Pulmonary artery endothelial cell (primary cell): ENCODE data around the gene KCNK5. TPM values are rescaled to one million over a fixed set of nuclear protein-coding genes. Genes with fewer than 3 reads are reported as not detected.

Experiments
- DNase-seq: peaks from one replicate; pipeline ENCODE4 v3.0.0-alpha.2; 2011; ENCODE audit warnings: low read depth, low spot score
- total RNA-seq: library from RNA; depleted of rRNA; stranded (reverse); fragments of >200 nt; gene quantifications from 2 replicates; pipeline ENCODE4 v1.2.3, GENCODE V29; 2014

KCNK5 gene
- total RNA-seq, 1 donor from 2014 or later, result not detected

DNA sequence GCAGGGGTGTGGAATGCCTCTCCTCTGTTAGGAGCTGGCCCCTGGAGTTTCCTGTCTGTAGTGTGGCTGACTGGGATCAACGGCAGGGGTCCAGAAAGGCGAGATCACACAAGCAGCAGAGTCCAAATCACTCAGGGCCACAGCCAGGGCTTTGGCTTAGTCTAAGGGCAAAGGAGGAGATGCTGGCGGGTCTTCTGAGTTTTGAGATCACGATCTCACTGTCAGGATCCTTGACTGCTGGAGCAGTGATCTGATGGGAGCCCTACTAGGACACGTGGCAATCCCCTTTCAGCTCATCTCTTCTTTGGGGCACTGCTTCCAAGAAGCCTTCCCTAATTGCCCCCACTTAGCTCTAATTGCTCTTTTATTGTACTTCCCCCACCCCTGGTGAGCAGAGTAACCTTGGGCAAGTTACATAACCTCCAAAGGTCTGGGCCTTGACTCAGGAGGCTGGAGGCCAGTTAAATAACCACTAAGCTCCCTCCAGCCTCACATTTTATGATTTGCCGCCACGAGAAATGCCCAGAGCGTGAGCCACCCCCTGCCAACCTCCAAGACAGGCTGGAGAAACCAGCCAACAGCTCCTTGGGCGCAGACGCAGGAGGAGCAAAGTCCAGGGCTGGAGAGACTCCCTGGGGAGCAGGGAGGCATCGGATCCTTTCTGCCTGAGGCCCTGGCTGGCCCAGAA, 12.0 kb downstream of the KCNK5 start:
- DNase-seq, result no peak

DNA sequence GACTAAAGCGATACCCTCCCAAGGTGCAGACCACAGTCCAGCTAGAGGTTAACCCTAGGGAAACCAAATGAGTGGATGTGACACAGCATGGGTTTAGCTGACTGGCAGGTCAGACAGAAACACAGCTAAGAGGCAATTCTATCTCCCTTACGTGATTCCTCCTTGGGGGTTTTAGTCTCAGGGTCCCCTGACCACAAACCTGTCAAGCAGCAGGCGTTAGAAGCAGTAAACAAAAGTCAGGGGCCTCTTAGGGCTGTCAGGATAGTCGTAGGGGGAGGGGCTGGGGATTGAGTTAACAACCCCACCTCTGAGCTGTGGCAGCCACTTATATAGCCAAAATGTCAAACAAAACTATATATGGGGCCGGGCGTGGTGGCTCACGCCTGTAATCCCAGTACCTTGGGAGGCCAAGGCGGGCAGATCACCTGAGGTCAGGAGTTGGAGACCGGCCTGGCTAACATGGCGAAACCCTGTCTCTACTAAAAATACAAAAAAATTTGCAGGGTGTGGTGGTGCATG, 13.6 kb downstream of the KCNK5 start:
- no peak for DNase-seq

DNA sequence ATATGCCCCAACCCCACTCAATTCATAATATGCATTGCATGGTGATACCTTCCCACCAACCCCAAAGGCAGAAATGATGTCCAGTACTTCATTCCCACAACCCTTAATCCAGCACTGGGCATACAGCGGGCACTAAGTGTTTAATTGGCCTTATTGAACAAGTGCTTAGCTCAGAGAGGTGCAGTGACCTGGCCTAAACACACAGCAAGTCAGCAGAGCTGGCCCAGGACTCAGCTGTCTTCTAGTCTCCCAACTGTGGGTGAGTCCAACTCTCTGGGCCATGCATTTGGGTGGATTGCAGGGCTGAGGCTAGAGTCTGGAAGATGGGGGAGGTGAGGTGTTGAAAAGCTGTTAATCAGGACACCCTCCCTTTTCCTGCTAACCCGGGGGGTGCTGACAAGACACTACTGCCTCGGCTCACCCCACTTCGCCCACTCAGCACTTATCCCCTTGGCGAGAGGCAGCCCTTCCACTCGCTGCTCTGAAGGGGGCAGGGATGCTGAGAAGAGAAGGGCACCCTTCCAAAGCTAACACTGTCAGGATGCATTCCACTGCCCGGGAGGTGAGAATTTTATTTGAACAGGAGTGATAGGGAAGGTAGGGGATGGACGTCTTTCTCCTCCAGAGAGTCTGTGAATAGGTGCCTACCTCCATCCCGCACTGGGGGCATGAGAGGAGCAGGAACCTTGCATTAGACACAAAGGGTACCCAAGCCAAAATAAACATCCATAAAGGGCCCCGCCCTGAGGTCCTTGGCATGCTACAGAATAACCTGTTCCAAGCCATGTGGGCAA, 14.2 kb downstream of the KCNK5 start:
- DNase-seq, result no peak

DNA sequence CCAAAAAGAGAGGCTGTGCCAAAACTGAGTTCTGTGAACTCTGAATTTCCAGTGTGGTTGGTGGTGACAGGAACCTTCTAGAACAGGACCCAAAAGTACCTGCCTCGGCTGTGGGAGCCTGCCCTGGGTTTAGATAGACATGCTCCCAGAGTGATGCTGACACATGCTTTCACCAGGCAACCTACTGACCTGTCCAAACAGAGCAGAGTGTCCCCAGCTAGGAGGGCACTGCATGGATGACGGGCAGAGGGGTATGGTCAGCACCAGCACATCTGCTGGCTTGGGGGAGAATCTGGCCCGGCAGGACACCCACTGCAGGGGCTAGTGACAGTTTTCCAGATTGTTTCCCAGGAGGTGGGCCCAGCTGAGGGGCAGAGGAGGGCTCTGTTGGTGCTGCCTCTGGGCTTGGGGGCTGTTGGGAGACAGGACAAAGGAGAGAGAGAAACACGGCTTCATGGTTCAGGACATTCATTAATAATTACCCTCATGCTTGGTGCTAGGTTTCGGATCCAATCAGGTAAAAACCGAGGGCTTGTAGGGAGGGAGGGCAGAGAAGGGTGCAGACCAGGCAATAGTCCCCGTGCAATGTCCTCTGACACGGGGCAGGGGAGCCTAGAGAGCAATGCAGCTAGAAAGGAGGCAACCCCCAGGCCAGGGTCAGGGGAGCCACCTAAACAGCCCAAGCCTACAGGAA, 15.0 kb downstream of the KCNK5 start:
- no peak for DNase-seq

DNA sequence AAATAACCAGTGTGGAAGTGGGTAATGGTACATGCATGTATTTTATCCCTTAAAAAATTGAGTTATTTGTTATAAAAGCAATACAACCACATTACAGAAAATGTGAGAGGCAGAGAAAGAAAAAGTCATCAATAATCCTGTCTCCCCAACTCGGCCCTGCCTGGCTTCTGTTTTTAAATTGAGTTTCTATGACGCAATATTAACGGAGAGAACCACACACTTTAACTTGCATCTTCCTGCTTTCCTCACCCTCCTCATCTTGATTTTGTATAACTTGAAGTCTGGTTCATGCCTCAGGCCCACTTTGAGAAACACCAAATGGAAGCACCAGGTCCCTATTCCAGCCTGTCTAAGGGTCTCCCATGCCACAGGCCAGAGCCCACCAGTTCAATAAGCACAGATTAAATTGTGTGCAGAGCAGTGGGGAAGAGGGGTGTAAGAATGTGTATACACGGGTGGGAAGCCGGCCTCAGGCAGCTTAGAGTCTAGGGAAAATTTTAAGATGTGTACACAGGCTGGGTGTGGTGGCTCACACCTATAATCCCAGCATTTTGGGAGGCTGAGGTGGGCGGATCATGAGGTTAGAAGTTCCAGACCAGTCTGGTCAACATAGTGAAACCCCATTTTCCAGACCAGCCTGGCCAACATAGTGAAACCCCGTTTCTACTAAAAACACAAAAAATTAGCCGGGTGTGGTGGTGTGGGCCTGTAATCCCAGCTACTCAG, 15.9 kb downstream of the KCNK5 start:
- no peak for DNase-seq

DNA sequence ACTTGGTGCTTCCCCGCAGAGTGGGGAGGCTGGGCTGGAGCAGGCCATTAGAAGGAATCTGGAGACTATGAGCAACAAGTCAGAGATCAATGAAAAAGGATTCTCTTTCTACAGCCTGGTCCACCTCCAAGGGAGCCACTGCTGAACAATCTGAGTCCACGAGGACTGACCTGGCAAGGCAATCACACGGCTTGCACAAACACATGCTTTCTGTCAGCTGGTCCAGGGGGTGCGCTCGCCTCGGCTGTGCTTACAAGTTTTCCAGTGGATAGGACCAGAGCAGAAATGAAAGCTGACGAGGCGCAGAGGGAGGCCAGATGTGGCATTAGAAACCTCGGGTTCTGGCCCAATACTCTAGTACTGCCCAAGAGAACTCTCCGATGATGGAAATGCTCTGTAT, 18.1 kb downstream of the KCNK5 start:
- no peak for DNase-seq

DNA sequence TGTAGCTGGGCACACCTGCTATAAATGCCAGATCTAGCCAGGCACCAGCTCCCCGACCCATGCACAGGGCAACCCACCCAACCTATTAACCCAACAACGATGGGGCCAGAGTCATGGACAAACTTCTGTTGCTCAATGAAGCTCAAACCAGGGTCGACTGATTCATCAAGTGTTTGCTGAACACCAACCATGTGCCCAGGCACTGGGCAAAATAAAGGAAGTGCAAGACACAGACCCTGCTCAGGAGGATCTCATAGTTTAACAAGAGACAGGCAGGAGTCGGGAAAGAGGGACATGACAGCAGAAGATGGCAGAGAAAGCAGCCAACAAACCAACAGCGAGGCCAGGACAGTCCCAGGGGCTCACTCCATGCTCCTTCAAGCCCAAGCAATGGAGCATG, 18.8 kb downstream of the KCNK5 start:
- no peak for DNase-seq

DNA sequence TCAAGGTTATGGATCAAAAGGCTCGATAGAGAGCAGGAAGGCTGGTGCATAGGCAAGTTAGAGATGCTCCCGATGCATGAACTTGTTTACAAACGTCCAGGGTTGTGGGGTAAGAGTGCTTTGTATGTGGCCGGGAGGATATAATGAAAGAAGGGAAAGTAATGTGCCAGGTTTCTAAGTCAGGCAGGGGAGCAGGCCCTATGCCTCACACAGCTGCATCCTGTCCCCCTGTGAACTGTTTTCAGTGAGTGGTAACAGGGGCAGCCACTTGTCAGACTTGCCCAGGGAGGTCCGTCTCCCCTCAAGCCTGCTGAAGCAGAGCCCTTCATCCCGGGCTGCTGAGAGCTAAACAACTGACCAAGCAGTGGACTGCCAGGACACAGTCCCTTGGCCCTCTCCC, 19.4 kb downstream of the KCNK5 start:
- no peak for DNase-seq

DNA sequence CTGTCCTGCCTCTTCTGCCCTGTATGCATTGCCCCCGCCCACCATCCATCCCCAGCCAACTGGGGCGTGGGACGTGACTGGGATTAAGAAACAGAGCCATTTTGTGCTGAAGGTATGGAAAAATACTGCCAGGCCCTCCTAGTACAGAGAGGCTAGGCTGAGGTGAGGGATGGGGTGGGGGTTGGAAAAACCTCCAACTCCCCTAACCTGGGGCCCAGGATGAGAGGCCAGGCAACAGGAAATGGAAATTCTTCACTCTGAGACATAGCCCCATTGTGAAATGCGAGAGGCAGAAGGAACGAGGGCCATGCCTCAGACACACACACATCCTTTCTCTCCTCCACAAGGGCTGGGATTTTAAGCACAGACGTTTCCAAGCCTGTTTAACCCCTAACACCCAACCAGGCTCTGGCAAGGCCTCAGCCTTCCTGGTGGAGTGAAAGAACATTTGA, 19.9 kb downstream of the KCNK5 start:
- DNase-seq, result no peak

DNA sequence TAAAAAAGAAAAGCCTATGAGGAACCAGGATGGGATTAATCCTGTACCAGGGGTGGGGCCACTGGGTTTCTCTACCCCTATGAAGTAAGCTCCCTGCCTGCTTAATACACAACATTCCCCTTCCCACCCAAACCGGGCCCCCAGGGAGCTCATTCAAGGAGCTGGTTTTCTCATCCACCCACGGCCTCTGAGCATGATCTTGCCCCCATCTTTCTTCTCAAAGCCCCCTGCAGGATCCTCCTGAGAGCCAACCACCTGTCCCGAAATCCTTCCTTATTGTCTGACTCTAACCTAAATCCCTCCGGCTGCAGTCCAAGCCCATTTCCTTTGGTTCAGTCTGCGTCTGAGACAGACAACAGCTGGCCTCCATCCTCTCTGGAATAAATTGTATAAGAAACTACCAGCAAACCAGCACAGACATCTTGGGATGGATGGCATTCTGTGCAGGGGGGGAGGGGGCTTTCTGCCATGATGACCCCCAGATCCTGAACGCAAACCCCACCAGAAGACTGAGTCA, 21.0 kb downstream of the KCNK5 start:
- no peak for DNase-seq

DNA sequence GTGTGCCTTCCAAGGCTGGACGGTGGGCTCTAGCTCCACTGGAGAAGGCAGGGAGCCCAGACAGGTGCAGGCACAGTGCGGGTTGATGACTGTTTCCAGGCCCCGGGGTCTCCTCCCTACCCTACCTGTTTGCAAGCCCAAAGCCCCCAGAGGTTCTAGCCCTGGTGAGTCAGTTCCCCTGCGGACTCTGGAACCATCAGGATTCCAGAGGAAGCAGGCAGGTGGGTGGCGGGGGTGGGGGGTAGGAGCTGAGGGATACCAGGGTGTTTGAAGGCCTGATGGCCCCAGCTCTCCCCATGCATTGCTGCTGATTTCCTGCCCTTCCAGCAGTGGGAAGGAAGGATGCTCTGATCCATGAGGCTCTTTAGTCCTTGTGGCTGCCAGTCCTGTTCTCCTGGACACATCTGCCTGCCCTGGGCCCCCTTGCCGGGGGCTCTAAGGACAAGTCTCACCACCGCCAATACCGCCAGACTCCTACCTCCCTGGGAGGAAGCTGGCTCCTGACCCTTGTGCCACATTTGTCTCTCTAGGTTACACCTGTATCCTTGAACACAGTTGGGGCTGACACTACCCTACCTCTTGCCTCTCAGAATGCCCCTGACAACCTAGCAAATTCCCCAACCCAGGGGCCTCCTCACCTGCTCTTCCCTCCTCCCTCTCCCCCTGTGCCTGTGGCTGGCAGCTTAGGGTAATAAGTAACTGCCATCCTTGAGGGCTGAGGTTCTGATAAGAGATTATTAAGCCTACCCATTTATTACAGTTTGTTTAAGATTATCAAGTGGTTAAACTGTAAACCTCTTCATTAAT, 21.7 kb downstream of the KCNK5 start:
- no peak for DNase-seq

DNA sequence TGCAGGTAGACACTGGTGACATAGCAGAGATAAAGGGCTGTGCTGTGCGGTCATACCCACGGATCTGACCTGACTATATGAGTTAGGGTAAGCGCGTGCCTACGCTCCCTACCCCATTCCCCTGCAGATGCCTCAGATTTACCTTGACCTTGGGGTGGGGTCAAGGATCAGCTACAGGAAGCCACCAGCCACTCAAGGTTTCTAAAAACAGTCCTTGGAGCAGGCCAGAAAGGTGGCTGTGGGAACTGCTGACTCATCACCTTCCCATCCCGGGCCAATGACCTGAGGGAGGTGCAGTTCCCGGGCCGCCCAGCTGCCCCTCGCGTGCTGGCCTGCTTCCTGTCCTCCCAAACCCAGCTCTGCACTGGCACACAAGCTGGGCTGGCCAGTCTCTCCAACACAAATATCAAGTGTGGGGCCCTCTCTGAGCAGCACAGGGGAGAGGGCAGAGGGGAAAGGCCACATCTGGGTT, 23.0 kb downstream of the KCNK5 start:
- no peak for DNase-seq

DNA sequence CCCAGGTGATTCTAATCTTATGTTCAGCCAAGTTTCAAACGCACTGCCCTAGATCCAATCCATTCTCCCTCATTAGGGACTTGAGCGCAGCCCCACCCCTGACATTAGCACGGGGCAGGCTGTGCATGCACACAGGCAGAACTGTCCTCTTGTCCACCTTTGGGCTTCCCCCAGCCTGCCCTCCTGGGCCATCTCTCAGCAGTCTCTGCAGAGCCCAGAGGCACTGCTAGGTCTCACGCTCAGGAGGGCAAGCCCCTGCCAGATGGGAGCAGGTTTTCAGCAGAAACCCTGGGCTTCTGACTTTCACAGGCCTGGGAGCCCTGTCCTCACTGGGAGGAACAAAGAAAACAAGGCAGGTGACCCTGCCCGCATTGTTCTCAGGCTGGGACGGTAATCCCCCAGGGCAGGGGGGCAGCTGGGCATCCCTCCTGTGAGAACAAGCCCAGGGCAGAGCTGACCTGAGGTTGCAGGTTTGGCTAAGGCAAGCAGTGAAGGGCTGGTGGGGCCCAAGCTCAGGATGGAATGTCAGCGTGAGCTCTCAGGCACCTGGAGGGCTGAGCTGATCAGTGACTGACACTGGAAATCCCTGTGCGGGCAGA, 24.5 kb downstream of the KCNK5 start:
- DNase-seq, result no peak

DNA sequence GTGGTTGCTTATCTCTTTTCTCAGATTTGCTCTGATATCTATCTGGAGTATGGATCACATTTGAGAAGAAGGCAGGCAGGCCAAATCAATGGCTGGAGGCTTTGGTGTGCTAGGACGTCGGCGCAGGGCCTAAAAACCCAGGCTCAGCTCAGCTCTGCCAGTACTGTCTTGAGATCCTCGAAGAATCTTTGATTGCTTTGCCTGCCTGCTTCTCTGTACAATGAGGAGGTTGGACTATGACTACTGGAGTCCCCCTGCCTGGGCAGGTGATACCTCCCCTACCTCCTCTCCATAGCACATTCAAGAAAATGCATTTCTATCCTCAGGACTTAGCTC, 25.1 kb downstream of the KCNK5 start:
- DNase-seq, result no peak

DNA sequence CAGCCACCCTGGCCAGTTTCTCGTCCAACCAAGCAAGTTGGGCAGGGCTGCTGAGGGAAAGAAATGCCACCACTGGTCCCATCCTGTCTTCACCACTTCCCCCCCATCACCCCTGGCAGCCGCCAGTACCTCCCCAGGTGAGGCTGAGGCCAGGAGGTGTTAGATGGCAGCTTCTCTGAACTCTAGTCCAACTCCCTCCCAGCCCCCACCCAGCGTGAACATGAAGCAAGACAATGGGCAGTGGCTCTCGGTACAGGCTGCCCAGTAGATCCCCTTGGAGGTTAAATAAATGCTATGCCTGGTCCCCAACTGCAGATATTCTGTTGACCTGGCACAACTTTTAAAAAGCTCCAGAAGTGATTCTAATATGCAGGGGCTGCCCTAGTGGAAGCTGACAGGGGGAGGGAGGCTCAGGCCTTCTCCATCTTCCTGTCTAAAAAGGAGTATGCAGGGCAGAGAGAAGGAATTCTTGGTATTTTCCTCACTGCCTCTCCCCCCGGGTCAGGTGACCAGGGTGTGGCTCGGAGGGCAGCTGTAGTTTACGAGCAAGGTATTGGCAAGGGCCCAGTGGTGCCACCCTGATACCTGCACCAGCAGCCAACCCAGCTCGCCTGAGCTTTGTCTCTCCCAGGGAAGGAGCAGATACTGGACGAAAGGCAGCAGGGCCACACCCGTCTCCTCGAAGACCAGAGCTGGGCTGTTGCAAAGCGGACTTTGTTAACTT, 25.7 kb downstream of the KCNK5 start:
- DNase-seq, result no peak

DNA sequence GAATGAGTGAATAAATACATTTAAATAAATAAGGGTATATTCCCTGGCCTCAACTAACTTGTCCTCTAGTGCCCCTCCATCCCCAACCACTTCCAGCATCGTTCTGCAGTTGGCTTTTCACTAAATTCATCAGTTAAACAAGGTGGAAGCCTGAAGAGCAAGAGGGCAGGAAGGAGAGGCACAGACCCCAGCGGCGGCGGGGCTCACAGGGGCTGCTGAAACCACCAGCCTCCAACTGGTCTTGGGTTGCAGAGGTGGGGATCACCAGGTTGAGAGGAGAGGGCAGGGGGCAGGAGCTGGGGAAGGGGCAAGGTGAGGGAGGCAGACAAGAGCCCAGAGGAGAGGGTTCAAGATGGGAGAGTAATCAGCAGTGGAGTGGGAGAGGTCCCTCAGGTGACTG, 27.1 kb downstream of the KCNK5 start:
- DNase-seq, result no peak

DNA sequence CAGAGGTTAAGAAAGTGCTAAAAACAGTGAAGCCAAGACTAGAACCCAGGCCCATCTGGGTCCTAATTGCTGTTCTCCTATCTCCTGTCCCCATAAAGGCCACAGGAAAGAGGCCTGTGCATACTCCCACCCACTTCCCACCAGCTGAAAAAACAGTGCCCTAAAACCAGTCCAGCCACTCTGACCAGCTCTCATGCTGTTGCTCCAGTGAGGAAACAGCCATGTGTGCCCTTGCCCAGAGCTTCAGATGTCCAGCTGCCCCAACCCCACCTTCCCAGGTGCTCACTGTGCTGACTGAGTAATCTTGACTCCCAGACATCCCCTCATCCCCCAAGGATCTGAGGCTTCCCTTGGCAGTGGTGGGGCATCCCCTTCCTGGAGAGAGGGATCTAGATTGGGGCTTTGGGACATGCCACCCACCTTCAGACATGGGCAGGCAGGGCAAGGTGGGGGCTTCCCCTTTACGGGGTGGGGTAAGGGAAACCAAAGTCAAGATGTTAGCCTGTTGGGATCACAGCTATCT, 28.7 kb downstream of the KCNK5 start:
- no peak for DNase-seq

DNA sequence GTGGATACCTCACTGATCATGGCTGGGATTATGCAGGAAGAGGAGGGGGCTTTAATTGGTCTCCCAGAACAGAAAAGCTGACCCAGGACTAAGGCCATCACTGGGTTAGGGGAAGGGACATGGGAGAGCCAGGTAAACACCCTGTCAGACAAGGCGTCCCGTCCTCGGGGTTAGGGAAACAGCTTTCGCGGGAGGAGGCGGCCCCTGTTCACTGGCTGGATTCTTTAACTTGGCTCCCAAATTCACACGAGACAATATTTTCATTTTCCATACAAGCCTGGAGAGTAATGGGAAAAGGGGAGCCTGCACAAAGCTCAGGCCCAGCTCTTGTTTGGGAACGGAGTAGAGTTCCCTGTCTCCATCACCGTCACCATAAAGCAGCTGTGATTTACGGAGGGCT, 29.3 kb downstream of the KCNK5 start:
- no peak for DNase-seq
